ENCODE results near the gene TSPAN18.

DNA sequence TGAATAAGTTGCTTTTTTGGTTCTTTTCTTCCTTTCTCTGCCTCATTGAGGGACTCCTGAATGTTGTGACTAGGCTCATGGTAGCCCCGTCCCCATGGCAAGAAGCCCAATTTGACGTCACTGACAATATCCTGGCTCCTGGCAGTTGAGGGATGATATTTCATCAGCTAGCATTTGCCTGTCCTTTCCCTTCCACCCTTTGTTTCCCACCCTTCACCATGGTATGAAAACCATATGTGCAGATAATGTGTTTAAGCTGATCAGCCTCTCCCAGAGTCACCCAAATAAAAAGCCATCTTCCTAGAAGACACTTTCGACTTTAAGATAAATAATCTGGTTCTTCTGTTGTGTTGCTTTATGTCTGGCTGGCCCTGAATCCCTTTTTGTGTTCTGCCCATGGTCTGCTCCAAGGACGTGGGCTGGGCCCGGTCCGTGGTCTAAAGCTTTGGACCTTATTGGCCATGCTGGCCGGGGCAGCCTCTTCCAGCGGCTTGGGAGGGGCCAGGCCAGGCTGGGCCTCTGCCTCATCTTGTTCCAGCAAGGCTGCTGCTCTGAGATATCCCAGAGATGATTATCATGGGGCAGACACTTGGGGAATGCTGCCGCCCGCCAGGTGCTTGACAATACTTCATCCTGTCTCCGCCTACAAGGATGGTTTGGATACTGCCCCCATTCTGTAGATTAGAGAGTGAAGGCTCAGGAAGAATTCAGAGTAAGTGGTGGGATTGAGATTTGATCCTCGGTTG is 5.1 kb downstream of the TSPAN18 start:
- TF ChIP-seq, protein P1, sequence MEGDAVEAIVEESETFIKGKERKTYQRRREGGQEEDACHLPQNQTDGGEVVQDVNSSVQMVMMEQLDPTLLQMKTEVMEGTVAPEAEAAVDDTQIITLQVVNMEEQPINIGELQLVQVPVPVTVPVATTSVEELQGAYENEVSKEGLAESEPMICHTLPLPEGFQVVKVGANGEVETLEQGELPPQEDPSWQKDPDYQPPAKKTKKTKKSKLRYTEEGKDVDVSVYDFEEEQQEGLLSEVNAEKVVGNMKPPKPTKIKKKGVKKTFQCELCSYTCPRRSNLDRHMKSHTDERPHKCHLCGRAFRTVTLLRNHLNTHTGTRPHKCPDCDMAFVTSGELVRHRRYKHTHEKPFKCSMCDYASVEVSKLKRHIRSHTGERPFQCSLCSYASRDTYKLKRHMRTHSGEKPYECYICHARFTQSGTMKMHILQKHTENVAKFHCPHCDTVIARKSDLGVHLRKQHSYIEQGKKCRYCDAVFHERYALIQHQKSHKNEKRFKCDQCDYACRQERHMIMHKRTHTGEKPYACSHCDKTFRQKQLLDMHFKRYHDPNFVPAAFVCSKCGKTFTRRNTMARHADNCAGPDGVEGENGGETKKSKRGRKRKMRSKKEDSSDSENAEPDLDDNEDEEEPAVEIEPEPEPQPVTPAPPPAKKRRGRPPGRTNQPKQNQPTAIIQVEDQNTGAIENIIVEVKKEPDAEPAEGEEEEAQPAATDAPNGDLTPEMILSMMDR (IDR thresholded peaks at IDR 0.05; ENCODE audit: insufficient read depth, low read depth, low read length): no peak
- no peak for TF ChIP-seq EZH2 (IDR thresholded peaks at IDR 0.05; ENCODE audit: insufficient read depth, low read length)
